ENCODE measurements around the gene DCTD. TPM values are rescaled to one million over a fixed set of nuclear protein-coding genes. Genes with fewer than 3 reads are reported as not detected.

Gene DCTD
- total RNA-seq, 1 experiment from 2014 or later: 72.7 TPM

DNA sequence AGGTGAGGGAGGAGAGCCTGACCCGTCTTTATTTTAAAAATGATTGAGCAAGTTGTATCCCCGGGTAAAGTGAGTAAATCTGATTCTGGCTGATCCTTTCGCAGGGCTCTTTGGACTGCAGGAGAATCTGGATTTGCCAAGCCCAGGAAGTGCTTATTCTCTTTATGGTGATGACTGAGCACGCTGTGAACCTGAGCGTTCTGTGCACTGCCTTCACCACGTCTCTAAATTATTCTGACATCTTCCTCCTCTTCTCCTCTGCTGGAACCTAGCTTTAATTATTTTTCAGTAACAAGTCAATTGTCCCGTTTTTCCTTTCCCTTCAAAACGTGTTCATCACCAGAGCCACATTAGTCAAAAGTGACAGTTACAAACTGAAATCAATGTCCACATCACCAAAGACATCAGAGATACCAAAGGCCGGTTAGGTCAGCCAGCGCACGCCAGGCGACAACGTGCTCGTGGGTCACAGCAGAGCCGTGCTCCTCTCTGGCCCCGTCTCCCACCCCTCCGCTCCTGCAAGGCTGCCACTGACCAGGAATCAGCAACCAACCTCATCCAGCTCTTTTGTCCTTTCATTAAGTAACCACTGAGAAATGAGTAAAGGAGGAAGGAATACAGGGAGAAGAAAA is 74.3 kb downstream of the DCTD start:
- no peaks in the 10 kb centered on the region for H3K27me3 ChIP-seq (replicated peaks; ENCODE audit: insufficient read depth, low read depth, low read length, poor library complexity)
- no peak for DNase-seq (ENCODE audit: low spot score)
- no peak overlapping the region for H3K27ac ChIP-seq (ENCODE audit: low read depth, low read length, poor library complexity, severe bottlenecking)
- no peaks in the 10 kb centered on the region for H3K36me3 ChIP-seq (ENCODE audit: insufficient read depth, low read length, poor library complexity, severe bottlenecking)
- H3K4me3 ChIP-seq (ENCODE audit: low read depth, low read length, poor library complexity, severe bottlenecking): no peak overlapping the region
- intact Hi-C loops (cut with micrococcal nuclease; ENCODE audit: unreplicated experiment): no loop called here
- TF ChIP-seq, protein P1, sequence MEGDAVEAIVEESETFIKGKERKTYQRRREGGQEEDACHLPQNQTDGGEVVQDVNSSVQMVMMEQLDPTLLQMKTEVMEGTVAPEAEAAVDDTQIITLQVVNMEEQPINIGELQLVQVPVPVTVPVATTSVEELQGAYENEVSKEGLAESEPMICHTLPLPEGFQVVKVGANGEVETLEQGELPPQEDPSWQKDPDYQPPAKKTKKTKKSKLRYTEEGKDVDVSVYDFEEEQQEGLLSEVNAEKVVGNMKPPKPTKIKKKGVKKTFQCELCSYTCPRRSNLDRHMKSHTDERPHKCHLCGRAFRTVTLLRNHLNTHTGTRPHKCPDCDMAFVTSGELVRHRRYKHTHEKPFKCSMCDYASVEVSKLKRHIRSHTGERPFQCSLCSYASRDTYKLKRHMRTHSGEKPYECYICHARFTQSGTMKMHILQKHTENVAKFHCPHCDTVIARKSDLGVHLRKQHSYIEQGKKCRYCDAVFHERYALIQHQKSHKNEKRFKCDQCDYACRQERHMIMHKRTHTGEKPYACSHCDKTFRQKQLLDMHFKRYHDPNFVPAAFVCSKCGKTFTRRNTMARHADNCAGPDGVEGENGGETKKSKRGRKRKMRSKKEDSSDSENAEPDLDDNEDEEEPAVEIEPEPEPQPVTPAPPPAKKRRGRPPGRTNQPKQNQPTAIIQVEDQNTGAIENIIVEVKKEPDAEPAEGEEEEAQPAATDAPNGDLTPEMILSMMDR (conservative IDR thresholded peaks at IDR 0.05; ENCODE audit: low read depth, low read length): no peak
- TF ChIP-seq EZH2 (IDR thresholded peaks at IDR 0.05; ENCODE audit: borderline replicate concordance, low read depth, low read length, poor library complexity, severe bottlenecking): no peak
- no peaks in the 10 kb centered on the region for H3K4me1 ChIP-seq (ENCODE audit: insufficient read depth, low read length, poor library complexity, severe bottlenecking)
- CTCF ChIA-PET: no interaction called here
- POLR2A ChIA-PET (ENCODE audit: low non-redundant PET): no interaction called here
- no TSS peak for BruUV-seq (replicated peaks)
- no peaks in the 10 kb centered on the region for H3K9me3 ChIP-seq (ENCODE audit: low read depth, low read length, poor library complexity, severe bottlenecking)

DNA sequence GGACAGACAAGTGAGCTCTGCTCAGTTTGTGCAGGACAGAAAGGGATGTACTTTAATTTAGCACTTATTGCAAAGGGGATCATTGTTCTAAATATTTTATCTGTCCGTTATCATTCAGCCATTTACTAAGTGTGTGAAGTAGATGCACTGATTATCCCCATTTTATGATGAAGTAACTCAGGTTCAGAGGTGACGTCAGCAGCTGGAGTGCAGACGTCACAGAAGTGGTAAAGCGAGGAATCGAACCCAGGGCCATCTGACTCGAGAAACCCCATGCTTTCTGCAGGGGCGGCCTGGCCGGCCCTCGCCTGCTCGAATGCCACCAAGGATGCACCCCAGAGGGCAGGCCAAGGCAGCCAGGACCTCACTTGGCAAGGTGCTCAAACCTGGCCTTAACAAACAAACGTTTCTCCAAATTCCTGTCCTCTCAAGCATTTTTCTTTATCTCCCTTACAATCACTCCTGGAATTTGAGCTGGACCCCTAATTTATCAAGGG is 75.0 kb downstream of the DCTD start:
- TF ChIP-seq, protein P1 (conservative IDR thresholded peaks at IDR 0.05; ENCODE audit: low read depth, low read length): no peak
- no peak for TF ChIP-seq EZH2 (IDR thresholded peaks at IDR 0.05; ENCODE audit: borderline replicate concordance, low read depth, low read length, poor library complexity, severe bottlenecking)
- Histone ChIP-seq H3K4me1 (ENCODE audit: insufficient read depth, low read length, poor library complexity, severe bottlenecking) (no peaks in the 10 kb centered on the region), H3K27me3 (replicated peaks; ENCODE audit: insufficient read depth, low read depth, low read length, poor library complexity) (no peaks in the 10 kb centered on the region), H3K9me3 (ENCODE audit: low read depth, low read length, poor library complexity, severe bottlenecking) (no peaks in the 10 kb centered on the region), H3K4me3 (ENCODE audit: low read depth, low read length, poor library complexity, severe bottlenecking) (no peak overlapping the region), H3K36me3 (ENCODE audit: insufficient read depth, low read length, poor library complexity, severe bottlenecking) (no peaks in the 10 kb centered on the region), H3K27ac (ENCODE audit: low read depth, low read length, poor library complexity, severe bottlenecking) (no peak overlapping the region)
- no TSS peak for BruUV-seq (replicated peaks)
- ChIA-PET CTCF (no interaction called here), POLR2A (ENCODE audit: low non-redundant PET) (no interaction called here)
- DNase-seq (ENCODE audit: low spot score): no peak
- intact Hi-C loops (cut with micrococcal nuclease; ENCODE audit: unreplicated experiment): no loop called here

DNA sequence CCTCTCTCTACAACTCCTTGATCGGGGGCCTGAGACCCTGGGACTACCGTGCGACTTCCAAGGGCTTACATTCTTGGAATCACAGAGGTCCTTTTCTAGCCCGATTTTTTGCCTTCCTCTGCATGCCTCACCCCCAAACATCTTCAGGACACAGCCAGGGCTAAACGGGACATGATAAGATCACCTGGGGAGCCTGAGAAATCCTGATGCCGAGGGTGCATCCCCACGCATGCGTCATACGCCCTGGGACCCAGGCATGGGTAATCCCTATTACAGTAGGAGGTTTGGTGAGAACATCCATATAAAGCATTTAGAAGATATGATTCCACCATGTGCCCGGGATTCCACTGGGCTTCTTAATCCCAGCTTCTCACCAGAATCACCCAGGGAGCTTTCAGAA is 77.1 kb downstream of the DCTD start:
- Histone ChIP-seq H3K4me1 (ENCODE audit: insufficient read depth, low read length, poor library complexity, severe bottlenecking) (no peaks in the 10 kb centered on the region), H3K4me3 (ENCODE audit: low read depth, low read length, poor library complexity, severe bottlenecking) (no peak overlapping the region), H3K27me3 (replicated peaks; ENCODE audit: insufficient read depth, low read depth, low read length, poor library complexity) (no peaks in the 10 kb centered on the region), H3K36me3 (ENCODE audit: insufficient read depth, low read length, poor library complexity, severe bottlenecking) (no peaks in the 10 kb centered on the region), H3K27ac (ENCODE audit: low read depth, low read length, poor library complexity, severe bottlenecking) (no peak overlapping the region), H3K9me3 (ENCODE audit: low read depth, low read length, poor library complexity, severe bottlenecking) (no peaks in the 10 kb centered on the region)
- ChIA-PET POLR2A (ENCODE audit: low non-redundant PET) (no interaction called here), CTCF (no interaction called here)
- BruUV-seq (replicated peaks): no TSS peak
- intact Hi-C loops (cut with micrococcal nuclease; ENCODE audit: unreplicated experiment): no loop called here
- TF ChIP-seq EZH2 (IDR thresholded peaks at IDR 0.05; ENCODE audit: borderline replicate concordance, low read depth, low read length, poor library complexity, severe bottlenecking): no peak
- TF ChIP-seq, protein P1 (conservative IDR thresholded peaks at IDR 0.05; ENCODE audit: low read depth, low read length): no peak
- no peak for DNase-seq (ENCODE audit: low spot score)

Other genes starting within 250 kb of the DCTD start
- 82.8 and 86.5 TPM in 2 replicates for gene WWC2, start 181.9 kb upstream of the DCTD start, total RNA-seq (2021)